GM23338 (cell line): ENCODE data around the gene EPGN. TPM values are rescaled to one million over a fixed set of nuclear protein-coding genes. Genes with fewer than 3 reads are reported as not detected.

ENCODE experiments used
- ATAC-seq: fragments of 200-7000 bp; cut with Tn5 transposase; 3 replicates; pipeline ENCODE4 v1.9.1; 2020
- DNase-seq: peaks from one replicate; pipeline ENCODE4 v3.0.0-alpha.2; 2015; ENCODE audit warnings: low spot score
- H2AFZ ChIP-seq: fragments of 200-600 bp; sonication (generic); 2 replicates; pipeline ENCODE4 v1.8.0; 2016; ENCODE audit warnings: antibody characterized with exemption, mild to moderate bottlenecking, moderate library complexity
- H3F3A ChIP-seq: fragments of 200-600 bp; sonication (generic); replicated peaks from 2 replicates; pipeline ENCODE4 v1.8.0; 2017; ENCODE audit warnings: antibody characterized with exemption, mixed run types, low read depth
- H3K27ac ChIP-seq: fragments of 200-600 bp; sonication (generic); 2 replicates; pipeline ENCODE4 v1.6.1; 2016; ENCODE audit warnings: low read depth
- H3K27me3 ChIP-seq: fragments of 200-600 bp; sonication (generic); 2 replicates; pipeline ENCODE4 v1.8.0; 2016; ENCODE audit warnings: mild to moderate bottlenecking, mixed run types, moderate library complexity; ENCODE audit not compliant: insufficient read depth
- H3K36me3 ChIP-seq: fragments of 200-600 bp; sonication (generic); 2 replicates; pipeline ENCODE4 v1.8.0; 2016; ENCODE audit warnings: mild to moderate bottlenecking; ENCODE audit not compliant: insufficient read depth
- H3K4me1 ChIP-seq: fragments of 200-600 bp; sonication (generic); 2 replicates; pipeline ENCODE4 v1.8.0; 2016; ENCODE audit warnings: mild to moderate bottlenecking, moderate library complexity; ENCODE audit not compliant: insufficient read depth
- H3K4me2 ChIP-seq: fragments of 200-600 bp; sonication (generic); 2 replicates; pipeline ENCODE4 v1.7.1; 2017; ENCODE audit warnings: mixed run types
- H3K4me3 ChIP-seq: fragments of 200-600 bp; sonication (generic); 2 replicates; pipeline ENCODE4 v1.6.1; 2016; ENCODE audit warnings: mixed run types
- H3K79me2 ChIP-seq: fragments of 200-600 bp; sonication (generic); replicated peaks from 2 replicates; pipeline ENCODE4 v1.8.0; 2017; ENCODE audit warnings: mild to moderate bottlenecking; ENCODE audit not compliant: insufficient read depth
- H3K9me2 ChIP-seq: fragments of 200-600 bp; sonication (generic); 2 replicates; pipeline ENCODE4 v1.8.0; 2017; ENCODE audit not compliant: insufficient read depth
- H4K20me1 ChIP-seq: fragments of 200-600 bp; sonication (generic); replicated peaks from 2 replicates; pipeline ENCODE4 v1.8.0; 2017; ENCODE audit warnings: mild to moderate bottlenecking; ENCODE audit not compliant: insufficient read depth
- H3K27ac Mint-ChIP-seq: 2 replicates; pipeline ENCODE4 v1.8.0; 2020; ENCODE audit warnings: inconsistent platforms, mild to moderate bottlenecking, moderate library complexity, mixed read lengths
- H3K27me3 Mint-ChIP-seq: 3 replicates; pipeline ENCODE4 v1.8.0; 2022; ENCODE audit warnings: low read depth, mild to moderate bottlenecking, moderate library complexity, mixed read lengths, inconsistent platforms; ENCODE audit not compliant: insufficient read depth, poor library complexity
- H3K36me3 Mint-ChIP-seq: 3 replicates; pipeline ENCODE4 v1.8.0; 2021; ENCODE audit warnings: low read depth, mild to moderate bottlenecking, inconsistent platforms, moderate library complexity, mixed read lengths
- H3K4me1 Mint-ChIP-seq: 3 replicates; pipeline ENCODE4 v1.8.0; 2020; ENCODE audit warnings: mild to moderate bottlenecking, inconsistent platforms, mixed read lengths
- H3K4me3 Mint-ChIP-seq: 3 replicates; pipeline ENCODE4 v1.8.0; 2021; ENCODE audit warnings: moderate library complexity, mild to moderate bottlenecking, inconsistent platforms, mixed read lengths
- H3K9me3 Mint-ChIP-seq: 3 replicates; pipeline ENCODE4 v1.8.0; 2020; ENCODE audit warnings: moderate library complexity, mild to moderate bottlenecking, inconsistent platforms, mixed read lengths
- EZH2 ChIP-seq: fragments of 200-600 bp; sonication (generic); IDR thresholded peaks from one replicate; pipeline ENCODE4 v1.8.0; 2017; ENCODE audit warnings: antibody characterized with exemption, mild to moderate bottlenecking, low read depth; ENCODE audit not compliant: unreplicated experiment
- JUNB ChIP-seq: IDR thresholded peaks from one replicate; pipeline ENCODE4 v1.6.1; 2016; ENCODE audit warnings: antibody characterized with exemption; ENCODE audit not compliant: unreplicated experiment
- NANOG ChIP-seq: IDR thresholded peaks from 2 replicates; pipeline ENCODE4 v1.6.1; 2016; ENCODE audit warnings: antibody characterized with exemption, borderline replicate concordance
- POLR2AphosphoS5 ChIP-seq: IDR thresholded peaks from 2 replicates; pipeline ENCODE4 v1.6.1; 2016; ENCODE audit warnings: antibody characterized with exemption, low read depth
- STAT1 ChIP-seq: IDR thresholded peaks from one replicate; pipeline ENCODE4 v1.6.1; 2016; ENCODE audit warnings: antibody characterized with exemption; ENCODE audit not compliant: unreplicated experiment
- ZNF114 ChIP-seq: fragments of 250-450 bp; sonication (Bioruptor Pico); IDR thresholded peaks from 2 replicates; pipeline ENCODE4 v1.5.0; 2020; ENCODE audit warnings: mild to moderate bottlenecking, moderate library complexity
- ZNF331 ChIP-seq: fragments of 250-450 bp; sonication (Bioruptor Pico); IDR thresholded peaks from 2 replicates; pipeline ENCODE4 v1.5.0; 2020; ENCODE audit warnings: low read depth, mild to moderate bottlenecking, moderate library complexity
- polyA plus RNA-seq: library from polyadenylated mRNA; unstranded; fragments of >200 nt; fragmentation: Nextera tagmentation; extraction: Ambion mirVana; gene quantifications from 2 replicates; pipeline ENCODE4 v1.2.1, GENCODE V29; 2016
- total RNA-seq: library from RNA; depleted of rRNA; stranded (reverse); fragments of >200 nt; shearing (Covaris generic); gene quantifications from 2 replicates; pipeline ENCODE4 v1.2.3, GENCODE V29; 2014
- TF ChIP-seq, protein P1 (sequence below): IDR thresholded peaks from one replicate; pipeline ENCODE4 v1.6.1; 2018; ENCODE audit warnings: antibody characterized with exemption; ENCODE audit not compliant: unreplicated experiment
- TF ChIP-seq, protein P2 (sequence below), 2 experiments: fragments of 200-600 bp in 1 of 2; sonication (generic) in 1 of 2; conservative IDR thresholded peaks; 2 replicates each; pipeline versions ENCODE4 v1.5.1 to v1.6.1; 2016 to 2017; ENCODE audit warnings: antibody characterized with exemption in 2 of 2, low read depth in 2 of 2, mild to moderate bottlenecking in 2 of 2, moderate library complexity in 1 of 2
- TF ChIP-seq, protein P3 (sequence below): fragments of 250-450 bp; sonication (Bioruptor Pico); IDR thresholded peaks from 2 replicates; pipeline ENCODE4 v1.5.0; 2020; ENCODE audit warnings: mild to moderate bottlenecking, moderate library complexity
- TF ChIP-seq, protein P4 (sequence below): IDR thresholded peaks from 2 replicates; pipeline ENCODE4 v1.6.1; 2016; ENCODE audit warnings: antibody characterized with exemption

The EPGN gene
- total and polyA plus RNA-seq, 2 experiments from 2014 or later = not detected

DNA sequence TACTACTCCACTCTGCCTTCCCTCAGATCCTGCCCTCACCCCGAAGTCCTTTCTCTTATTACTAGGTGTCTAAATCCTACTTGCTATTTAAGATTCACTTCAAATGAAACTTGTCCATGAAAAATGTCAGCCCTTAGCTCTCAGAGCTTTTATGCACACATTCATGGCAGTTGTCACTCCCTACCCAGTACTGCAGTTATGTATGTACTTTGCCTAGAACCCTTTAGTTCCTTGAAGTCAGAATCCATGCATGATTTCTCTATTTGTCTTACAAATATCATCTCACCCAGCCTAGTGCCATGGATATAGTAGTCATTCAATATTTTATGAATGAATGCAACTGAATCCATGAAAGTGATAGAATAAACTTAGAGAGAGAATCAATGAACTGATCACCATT is 3.3 kb upstream of the EPGN start:
- H3K4me1 Mint-ChIP-seq = no peaks in the 10 kb centered on the region
- H3K27me3 Mint-ChIP-seq = no peaks in the 10 kb centered on the region
- no peak overlapping the region for H3K27ac Mint-ChIP-seq
- Histone ChIP-seq H3K79me2 (no peaks in the 10 kb centered on the region), H3K27me3 (no peaks in the 10 kb centered on the region), H3K27ac (no peak overlapping the region), H3K4me2 (no peak overlapping the region), H3K9me2 (no peaks in the 10 kb centered on the region), H2AFZ (no peak overlapping the region), H3K4me1 (no peaks in the 10 kb centered on the region), H3F3A (no peaks in the 10 kb centered on the region), H4K20me1 (no peaks in the 10 kb centered on the region), H3K4me3 (no peak overlapping the region), H3K36me3 (no peaks in the 10 kb centered on the region)
- no peaks in the 10 kb centered on the region for H3K36me3 Mint-ChIP-seq
- H3K9me3 Mint-ChIP-seq = no peaks in the 10 kb centered on the region
- no peak overlapping the region for H3K4me3 Mint-ChIP-seq
- TF ChIP-seq EZH2 (no peak), ZNF114 (CRISPR knock-in tag) (no peak), STAT1 (no peak), ZNF331 (no peak), NANOG (no peak), JUNB (no peak), POLR2AphosphoS5 (no peak)
- TF ChIP-seq, protein P1, sequence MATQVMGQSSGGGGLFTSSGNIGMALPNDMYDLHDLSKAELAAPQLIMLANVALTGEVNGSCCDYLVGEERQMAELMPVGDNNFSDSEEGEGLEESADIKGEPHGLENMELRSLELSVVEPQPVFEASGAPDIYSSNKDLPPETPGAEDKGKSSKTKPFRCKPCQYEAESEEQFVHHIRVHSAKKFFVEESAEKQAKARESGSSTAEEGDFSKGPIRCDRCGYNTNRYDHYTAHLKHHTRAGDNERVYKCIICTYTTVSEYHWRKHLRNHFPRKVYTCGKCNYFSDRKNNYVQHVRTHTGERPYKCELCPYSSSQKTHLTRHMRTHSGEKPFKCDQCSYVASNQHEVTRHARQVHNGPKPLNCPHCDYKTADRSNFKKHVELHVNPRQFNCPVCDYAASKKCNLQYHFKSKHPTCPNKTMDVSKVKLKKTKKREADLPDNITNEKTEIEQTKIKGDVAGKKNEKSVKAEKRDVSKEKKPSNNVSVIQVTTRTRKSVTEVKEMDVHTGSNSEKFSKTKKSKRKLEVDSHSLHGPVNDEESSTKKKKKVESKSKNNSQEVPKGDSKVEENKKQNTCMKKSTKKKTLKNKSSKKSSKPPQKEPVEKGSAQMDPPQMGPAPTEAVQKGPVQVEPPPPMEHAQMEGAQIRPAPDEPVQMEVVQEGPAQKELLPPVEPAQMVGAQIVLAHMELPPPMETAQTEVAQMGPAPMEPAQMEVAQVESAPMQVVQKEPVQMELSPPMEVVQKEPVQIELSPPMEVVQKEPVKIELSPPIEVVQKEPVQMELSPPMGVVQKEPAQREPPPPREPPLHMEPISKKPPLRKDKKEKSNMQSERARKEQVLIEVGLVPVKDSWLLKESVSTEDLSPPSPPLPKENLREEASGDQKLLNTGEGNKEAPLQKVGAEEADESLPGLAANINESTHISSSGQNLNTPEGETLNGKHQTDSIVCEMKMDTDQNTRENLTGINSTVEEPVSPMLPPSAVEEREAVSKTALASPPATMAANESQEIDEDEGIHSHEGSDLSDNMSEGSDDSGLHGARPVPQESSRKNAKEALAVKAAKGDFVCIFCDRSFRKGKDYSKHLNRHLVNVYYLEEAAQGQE = no peak
- TF ChIP-seq, protein P2, sequence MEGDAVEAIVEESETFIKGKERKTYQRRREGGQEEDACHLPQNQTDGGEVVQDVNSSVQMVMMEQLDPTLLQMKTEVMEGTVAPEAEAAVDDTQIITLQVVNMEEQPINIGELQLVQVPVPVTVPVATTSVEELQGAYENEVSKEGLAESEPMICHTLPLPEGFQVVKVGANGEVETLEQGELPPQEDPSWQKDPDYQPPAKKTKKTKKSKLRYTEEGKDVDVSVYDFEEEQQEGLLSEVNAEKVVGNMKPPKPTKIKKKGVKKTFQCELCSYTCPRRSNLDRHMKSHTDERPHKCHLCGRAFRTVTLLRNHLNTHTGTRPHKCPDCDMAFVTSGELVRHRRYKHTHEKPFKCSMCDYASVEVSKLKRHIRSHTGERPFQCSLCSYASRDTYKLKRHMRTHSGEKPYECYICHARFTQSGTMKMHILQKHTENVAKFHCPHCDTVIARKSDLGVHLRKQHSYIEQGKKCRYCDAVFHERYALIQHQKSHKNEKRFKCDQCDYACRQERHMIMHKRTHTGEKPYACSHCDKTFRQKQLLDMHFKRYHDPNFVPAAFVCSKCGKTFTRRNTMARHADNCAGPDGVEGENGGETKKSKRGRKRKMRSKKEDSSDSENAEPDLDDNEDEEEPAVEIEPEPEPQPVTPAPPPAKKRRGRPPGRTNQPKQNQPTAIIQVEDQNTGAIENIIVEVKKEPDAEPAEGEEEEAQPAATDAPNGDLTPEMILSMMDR (conservative IDR thresholded peaks at IDR 0.05; ENCODE audit: low read depth in 2 of 2) = no peak
- TF ChIP-seq, protein P3, sequence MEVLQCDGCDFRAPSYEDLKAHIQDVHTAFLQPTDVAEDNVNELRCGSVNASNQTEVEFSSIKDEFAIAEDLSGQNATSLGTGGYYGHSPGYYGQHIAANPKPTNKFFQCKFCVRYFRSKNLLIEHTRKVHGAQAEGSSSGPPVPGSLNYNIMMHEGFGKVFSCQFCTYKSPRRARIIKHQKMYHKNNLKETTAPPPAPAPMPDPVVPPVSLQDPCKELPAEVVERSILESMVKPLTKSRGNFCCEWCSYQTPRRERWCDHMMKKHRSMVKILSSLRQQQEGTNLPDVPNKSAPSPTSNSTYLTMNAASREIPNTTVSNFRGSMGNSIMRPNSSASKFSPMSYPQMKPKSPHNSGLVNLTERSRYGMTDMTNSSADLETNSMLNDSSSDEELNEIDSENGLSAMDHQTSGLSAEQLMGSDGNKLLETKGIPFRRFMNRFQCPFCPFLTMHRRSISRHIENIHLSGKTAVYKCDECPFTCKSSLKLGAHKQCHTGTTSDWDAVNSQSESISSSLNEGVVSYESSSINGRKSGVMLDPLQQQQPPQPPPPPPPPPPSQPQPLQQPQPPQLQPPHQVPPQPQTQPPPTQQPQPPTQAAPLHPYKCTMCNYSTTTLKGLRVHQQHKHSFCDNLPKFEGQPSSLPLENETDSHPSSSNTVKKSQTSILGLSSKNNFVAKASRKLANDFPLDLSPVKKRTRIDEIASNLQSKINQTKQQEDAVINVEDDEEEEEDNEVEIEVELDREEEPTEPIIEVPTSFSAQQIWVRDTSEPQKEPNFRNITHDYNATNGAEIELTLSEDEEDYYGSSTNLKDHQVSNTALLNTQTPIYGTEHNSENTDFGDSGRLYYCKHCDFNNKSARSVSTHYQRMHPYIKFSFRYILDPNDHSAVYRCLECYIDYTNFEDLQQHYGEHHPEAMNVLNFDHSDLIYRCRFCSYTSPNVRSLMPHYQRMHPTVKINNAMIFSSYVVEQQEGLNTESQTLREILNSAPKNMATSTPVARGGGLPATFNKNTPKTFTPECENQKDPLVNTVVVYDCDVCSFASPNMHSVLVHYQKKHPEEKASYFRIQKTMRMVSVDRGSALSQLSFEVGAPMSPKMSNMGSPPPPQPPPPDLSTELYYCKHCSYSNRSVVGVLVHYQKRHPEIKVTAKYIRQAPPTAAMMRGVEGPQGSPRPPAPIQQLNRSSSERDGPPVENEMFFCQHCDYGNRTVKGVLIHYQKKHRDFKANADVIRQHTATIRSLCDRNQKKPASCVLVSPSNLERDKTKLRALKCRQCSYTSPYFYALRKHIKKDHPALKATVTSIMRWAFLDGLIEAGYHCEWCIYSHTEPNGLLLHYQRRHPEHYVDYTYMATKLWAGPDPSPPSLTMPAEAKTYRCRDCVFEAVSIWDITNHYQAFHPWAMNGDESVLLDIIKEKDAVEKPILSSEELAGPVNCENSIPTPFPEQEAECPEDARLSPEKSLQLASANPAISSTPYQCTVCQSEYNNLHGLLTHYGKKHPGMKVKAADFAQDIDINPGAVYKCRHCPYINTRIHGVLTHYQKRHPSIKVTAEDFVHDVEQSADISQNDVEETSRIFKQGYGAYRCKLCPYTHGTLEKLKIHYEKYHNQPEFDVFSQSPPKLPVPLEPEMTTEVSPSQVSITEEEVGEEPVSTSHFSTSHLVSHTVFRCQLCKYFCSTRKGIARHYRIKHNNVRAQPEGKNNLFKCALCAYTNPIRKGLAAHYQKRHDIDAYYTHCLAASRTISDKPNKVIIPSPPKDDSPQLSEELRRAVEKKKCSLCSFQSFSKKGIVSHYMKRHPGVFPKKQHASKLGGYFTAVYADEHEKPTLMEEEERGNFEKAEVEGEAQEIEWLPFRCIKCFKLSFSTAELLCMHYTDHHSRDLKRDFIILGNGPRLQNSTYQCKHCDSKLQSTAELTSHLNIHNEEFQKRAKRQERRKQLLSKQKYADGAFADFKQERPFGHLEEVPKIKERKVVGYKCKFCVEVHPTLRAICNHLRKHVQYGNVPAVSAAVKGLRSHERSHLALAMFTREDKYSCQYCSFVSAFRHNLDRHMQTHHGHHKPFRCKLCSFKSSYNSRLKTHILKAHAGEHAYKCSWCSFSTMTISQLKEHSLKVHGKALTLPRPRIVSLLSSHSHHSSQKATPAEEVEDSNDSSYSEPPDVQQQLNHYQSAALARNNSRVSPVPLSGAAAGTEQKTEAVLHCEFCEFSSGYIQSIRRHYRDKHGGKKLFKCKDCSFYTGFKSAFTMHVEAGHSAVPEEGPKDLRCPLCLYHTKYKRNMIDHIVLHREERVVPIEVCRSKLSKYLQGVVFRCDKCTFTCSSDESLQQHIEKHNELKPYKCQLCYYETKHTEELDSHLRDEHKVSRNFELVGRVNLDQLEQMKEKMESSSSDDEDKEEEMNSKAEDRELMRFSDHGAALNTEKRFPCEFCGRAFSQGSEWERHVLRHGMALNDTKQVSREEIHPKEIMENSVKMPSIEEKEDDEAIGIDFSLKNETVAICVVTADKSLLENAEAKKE = no peak
- TF ChIP-seq, protein P4, sequence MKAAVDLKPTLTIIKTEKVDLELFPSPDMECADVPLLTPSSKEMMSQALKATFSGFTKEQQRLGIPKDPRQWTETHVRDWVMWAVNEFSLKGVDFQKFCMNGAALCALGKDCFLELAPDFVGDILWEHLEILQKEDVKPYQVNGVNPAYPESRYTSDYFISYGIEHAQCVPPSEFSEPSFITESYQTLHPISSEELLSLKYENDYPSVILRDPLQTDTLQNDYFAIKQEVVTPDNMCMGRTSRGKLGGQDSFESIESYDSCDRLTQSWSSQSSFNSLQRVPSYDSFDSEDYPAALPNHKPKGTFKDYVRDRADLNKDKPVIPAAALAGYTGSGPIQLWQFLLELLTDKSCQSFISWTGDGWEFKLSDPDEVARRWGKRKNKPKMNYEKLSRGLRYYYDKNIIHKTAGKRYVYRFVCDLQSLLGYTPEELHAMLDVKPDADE = no peak
- ATAC-seq (no peak), DNase-seq (no peak)
